Endometrium (tissue), 2 donors: ENCODE results near the gene CREM.

Experiments
- FAIRE-seq: peaks from 2 replicates; lab custom pipeline; 2012; peaks lifted over from hg19 to GRCh38; lab: Jason Lieb, UNC
- donor health status: control.
- donor health status: control.

Gene CREM

DNA sequence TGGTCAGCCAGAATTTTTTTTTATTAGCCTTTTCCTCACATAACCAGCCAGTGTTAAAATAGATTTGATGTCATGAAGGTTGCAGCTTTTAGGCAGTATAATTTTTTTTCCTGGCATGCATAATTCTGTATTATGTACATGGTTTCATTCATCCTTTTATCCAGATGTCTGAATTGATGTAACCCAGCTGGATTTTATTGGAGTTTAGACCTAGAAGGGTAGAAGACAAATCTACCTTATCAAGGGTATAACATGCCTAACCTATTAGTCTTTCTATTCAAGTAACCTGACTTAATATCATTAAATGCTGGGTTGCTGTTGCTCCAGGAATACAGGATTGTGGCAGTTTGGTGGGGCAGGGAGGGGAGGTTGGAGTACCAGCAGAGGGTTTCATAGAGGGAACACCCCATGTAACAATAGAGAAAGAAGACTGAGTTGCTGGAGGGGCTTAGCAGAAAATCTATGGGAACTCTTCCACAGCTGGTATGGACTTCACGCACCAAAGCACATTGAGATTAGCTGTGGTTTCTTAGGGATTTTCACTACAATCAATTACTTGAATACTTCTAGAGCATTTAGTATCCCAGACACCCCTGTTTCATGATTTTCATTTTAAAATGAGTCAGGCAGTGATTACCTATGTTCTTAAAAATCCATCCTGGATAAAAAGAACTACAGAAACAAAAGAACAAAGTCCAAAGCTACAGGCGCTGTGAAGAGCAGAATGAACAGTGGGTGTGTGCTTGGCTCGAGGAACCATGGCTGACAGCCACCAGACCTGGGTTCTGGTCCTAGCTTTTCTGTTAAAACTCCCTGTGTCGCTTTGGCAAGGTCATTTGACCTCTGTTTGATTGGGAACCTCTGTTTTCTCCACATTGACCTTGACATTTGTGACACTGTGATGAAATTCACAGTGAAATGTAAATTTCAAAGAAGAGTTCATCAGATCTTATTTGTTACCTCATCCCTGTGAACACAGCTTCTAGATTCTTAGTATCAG is 93.5 kb downstream of the CREM start:
- FAIRE-seq = no peak

DNA sequence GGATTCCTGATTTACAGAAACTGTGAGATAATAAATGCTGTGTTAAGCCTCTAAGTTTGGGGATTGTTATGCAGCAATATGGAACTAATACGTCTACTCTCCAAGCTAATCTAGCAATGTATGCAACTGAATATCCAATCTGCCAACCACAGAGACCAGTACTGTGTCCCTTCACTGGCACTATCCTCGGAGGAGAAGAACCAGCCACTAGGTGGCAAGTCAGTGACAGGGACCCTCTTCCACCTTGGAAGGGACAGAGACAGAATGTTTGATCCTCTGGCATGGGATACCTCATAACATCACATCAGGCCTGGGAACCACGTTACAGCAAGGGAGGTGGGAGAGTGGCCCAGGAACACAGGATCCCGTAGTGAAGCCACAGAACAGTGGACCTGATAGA is 96.4 kb downstream of the CREM start:
- no peak for FAIRE-seq

- no peak for FAIRE-seq
Measured at GRCh38 chr10:35224045-35224740, 97.5 kb downstream of the CREM start.

DNA sequence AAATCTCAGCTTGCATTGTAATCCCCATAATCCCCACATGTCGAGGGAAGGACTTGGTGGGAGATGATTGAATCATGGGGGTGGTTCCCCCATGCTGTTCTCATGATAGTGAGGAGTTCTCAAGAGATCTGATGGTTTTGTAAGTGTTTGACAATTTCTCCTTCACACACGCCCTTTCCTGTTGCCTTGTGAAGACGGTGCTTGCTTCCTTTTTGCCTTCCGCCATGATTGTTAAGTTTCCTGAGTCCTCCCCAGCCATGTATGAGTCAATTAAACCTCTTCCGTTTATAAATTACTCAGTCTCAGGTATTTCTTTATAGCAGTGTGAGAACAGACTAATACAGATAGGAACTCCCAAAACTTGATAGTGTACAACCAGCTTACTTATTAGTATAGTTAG is 98.6 kb downstream of the CREM start:
- FAIRE-seq = no peak

DNA sequence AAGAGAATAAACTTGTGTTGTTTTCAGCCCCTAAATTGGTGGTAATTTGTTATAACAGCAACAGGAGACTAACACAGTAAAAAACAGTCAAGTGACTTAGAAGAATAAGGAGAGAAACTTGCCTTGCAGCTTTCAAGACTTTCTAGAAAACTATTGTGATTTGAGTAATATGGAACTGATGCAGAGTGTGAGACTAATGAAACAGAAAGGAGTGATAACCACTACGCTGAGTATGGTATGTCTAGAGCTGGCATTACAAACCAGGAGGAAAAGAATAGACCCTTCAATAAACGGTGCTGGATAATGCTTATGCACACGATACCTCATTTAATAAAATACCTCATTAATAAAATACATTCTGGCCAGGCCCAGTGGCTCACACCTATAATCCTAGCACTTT is 99.9 kb downstream of the CREM start:
- no peak for FAIRE-seq

DNA sequence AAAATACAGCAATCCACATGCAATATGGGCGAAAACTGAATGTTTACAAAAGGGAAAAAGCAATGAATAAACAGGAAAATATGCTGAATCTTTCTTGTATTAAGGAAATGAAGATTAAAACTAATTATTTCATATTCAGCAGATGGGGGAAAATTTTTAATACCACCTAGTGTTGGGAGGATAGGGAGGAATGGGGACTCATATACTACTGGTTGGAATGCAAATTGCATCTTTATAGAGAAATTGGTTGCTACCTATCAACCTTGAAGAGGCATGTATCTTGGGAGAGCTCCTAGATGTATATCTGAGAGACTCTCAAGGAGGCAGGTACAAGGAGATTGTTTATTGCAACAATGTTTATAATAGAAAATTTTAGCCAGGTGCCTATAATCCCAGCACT is 101.4 kb downstream of the CREM start:
- FAIRE-seq = no peak

GRCh38 chr10:35231646-35232045 is 105.0 kb downstream of the CREM start:
- no peak for FAIRE-seq

DNA sequence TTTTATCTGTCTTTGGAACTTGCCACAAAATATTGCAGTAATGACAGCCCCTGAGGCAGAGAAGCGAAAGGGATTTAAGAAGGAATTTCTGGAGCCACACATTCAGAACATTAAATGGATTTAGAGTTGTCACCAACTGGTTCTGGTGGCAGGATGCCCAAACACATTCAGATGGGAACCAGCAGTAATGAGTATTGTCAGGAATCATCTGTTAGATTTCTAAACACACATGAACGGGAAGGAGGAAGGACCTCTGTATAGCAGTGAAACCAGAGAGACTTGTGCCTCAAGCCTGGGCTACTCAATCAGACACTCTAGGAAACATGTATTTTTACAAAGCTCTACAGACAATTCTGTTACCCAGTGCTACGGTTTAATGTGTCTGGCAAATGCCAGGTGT is 105.9 kb downstream of the CREM start:
- no peak for FAIRE-seq

DNA sequence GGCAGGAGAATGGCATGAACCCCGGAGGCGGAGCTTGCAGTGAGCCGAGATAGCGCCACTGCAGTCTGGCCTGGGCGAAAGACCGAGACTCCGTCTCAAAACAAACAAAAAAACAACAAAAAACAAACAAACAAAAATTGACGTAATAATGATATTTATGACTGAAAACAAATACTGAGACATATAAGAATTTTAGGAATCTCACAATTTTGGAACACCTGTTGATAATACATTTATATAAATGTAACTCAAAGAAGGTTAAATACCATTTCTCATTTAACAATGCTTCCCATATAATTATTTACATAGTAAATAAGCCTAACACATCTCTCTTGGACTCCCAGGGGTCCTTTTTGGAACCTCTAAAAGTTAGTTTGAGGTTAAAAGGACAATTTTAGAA is 107.4 kb downstream of the CREM start:
- FAIRE-seq = no peak

DNA sequence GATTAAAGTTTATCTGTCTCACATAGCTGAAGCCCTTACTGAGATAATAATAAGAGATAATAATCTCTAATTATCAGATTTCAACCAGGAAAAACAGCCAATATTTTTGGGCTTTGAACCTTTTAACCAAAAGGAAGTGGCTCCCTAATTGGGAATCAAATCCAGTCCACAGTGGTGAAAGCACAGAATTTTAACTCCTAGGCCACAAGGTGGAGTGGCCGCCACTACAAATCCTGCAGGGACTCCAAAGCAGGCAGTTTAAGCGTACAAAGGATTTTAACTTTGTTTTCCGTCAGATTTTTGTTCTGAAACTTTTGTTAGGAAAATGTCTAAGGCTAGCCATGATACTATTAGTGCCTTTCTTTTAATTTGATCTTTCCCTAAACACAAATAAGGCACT is 110.1 kb downstream of the CREM start:
- no peak for FAIRE-seq

GRCh38 chr10:35237766-35238512 is 111.3 kb downstream of the CREM start:
- no peak for FAIRE-seq

DNA sequence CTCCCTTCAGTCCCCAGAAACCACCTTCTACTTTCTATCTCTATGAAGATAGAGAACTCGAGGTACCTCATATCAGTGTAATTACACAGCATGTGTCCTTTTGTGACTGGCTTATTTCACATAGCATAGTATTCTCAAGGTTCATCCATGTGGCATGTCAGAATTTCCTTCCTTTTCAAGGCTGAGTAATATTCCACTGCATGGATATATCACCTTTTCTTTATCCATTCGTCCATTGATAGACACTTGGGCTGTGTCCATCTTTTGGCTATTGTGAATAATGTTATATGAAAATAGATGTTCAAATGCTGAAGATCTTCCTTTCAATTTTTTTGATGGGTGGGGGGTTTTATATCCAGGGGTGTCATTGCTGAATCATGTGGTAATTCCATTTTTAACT is 117.9 kb downstream of the CREM start:
- FAIRE-seq = no peak

DNA sequence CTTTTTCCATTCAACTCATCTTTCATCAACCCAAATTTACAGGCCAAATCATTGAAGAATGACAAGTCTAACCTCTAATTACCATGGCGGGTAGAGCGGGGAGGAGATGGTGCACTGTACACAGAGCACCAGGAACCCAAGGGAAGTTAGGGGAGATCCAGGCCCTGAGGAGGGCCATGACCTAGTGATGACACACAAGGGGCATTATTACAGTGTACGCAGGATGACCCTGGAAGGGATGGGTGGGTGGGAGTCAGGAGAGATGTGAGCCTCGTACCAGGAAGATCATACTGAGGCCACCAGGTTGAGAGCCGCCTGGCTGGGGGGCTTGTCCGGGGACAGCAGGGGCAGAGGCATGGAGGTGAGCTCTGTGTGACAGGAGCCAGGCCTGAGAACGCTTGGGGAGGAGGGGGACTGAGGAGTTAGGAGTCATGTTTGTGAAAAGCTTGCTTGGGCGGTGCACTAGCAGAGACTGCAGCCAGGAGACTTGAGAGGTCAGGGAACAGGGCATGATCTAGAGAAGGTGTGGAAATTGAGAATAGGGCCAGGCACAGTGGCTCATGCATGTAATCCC is 120.2 kb downstream of the CREM start:
- no peak for FAIRE-seq

DNA sequence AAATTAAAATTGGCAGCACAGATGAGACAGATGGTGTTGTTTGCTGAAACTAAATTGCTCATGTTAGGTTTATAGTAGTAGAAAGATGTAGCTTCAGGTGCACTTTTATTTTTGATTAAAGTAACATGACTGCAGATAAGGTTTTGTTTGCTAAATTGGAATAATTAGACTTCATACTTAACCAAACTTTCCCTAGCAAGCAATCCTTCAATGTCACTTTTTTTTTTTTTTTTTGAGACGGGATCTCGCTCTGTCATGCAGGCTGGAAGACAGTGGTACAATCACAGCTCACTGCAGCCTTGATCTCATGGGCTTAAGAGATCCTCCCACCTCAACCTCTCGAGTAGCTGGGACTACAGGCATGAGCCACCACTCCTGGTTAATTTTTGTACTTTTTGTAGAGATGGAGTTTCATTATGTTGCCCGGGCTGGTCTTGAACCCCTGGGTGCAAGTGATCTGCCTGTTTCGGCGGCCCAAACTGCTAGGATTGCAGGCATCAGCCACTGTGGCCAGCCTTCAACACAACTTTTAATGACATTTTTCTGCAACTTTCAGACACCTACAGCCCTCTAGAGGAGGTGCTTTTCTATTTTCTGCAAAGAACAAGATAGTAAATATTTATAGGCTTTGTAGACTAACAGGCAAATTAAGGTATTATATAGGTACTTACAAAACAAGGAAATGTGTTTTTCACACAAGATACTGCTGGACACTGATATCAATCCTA is 124.9 kb downstream of the CREM start:
- no peak for FAIRE-seq

GRCh38 chr10:35257057-35257983 is 130.7 kb downstream of the CREM start:
- FAIRE-seq = no peak

DNA sequence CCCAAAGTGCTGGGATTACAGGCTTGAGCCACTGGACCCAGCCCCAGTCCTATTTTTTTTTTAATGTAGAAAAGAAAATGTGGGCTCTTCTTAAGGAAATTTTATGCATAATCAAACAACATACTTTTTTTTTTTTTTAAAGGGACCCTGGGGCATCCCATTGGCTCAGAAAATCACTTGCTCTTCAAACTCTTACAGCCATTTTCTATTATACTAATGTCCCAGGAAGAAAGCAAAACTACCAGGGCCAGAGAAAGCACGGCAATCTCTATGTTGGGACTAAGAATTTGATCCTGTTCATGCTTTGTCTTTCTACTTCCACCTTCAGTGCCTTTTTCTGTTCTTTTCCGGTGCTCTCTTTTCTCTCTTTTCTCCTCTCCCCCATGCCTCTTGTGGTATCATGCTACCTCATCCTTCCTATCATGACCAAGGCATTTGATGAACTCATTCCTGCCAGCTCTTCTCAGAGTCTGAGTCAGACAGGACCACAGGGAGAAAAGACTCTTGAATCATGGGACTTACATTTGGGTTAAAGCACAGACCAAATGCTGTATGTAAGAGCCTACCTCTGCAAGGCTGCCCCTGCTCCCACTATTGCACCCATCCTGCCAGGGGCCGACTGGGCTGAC is 133.2 kb downstream of the CREM start:
- no peak for FAIRE-seq

DNA sequence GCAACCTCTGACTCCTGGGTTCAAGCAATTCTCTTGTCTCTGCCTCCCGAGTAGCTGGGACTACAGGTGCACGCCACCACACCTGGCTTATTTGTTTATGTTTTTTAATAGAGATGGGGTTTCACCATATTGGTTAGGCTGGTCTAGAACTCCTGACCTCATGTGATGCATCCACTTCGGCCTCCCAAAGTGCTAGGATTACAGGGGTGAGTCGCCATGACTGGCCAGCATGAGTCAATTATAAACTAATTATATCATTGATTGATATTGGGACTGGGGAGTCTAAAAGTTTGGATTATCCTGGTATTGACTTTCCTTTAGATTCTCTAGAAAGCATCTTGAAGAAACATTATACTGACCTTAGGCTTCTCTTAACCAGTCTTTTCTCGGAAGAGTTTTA is 135.8 kb downstream of the CREM start:
- FAIRE-seq = no peak
